B cell (primary cell): ENCODE measurements around the gene ZNF555. TPM values are rescaled to one million over a fixed set of nuclear protein-coding genes. Genes with fewer than 3 reads are reported as not detected.

Experiments
- ATAC-seq: fragments of 200-7000 bp; cut with Tn5 transposase; one replicate; pipeline ENCODE4 v1.10.0; 2021; ENCODE audit warnings: low read depth, mild to moderate bottlenecking, moderate number of reproducible peaks, moderate library complexity
- CTCF ChIA-PET: fragments of 350-600 bp; sonication (Branson Sonifier 250); formaldehyde crosslinking; loops from one replicate; lab custom pipeline; 2021; ENCODE audit warnings: antibody characterized with exemption, inconsistent platforms; lab: Charles Lee
- POLR2A ChIA-PET: fragments of 350-600 bp; sonication (Branson Sonifier 250); formaldehyde crosslinking; loops from one replicate; lab custom pipeline; 2021; ENCODE audit warnings: antibody characterized with exemption; lab: Charles Lee
- DNase-seq: peaks from one replicate; pipeline ENCODE4 v3.0.0; 2013
- H2AFZ ChIP-seq: 2 replicates; pipeline ENCODE4 v1.6.1; 2012; ENCODE audit warnings: mild to moderate bottlenecking, low read depth, low read length; ENCODE audit not compliant: insufficient read depth, poor library complexity, severe bottlenecking
- H3K27ac ChIP-seq, 2 donors: 1 replicate in 1 of 2; 2 replicates in 1 of 2; pipeline ENCODE4 v1.5.1; 2012 to 2013; ENCODE audit warnings: low read length in 2 of 2, mild to moderate bottlenecking in 2 of 2, moderate library complexity in 1 of 2
- H3K27me3 ChIP-seq, 4 experiments: fragments of 200-600 bp in 1 of 4; sonication (generic) in 1 of 4; replicated peaks in 1 of 4; 1 replicate in 2 of 4; 2 replicates in 2 of 4; pipeline versions ENCODE4 v1.6.1 to v1.7.0; 2013 to 2016; ENCODE audit warnings: low read length in 3 of 4, mild to moderate bottlenecking in 2 of 4, mixed read lengths in 1 of 4, moderate library complexity in 1 of 4; ENCODE audit not compliant: insufficient read depth in 4 of 4, control insufficient read depth in 3 of 4; ENCODE audit errors: control extremely low read depth in 1 of 4
- H3K36me3 ChIP-seq, 2 experiments: replicated peaks in 1 of 2; 1 replicate in 1 of 2; 2 replicates in 1 of 2; pipeline versions ENCODE4 v1.6.1 to v1.7.1; 2013; ENCODE audit warnings: low read length in 1 of 2; ENCODE audit not compliant: insufficient read depth in 2 of 2, control insufficient read depth in 1 of 2; ENCODE audit errors: control extremely low read depth in 1 of 2, extremely low read depth in 1 of 2
- H3K4me1 ChIP-seq, 2 donors: fragments of 200-600 bp in 1 of 2; sonication (generic) in 1 of 2; 1 replicate in 1 of 2; 2 replicates in 1 of 2; pipeline versions ENCODE4 v1.5.1 to v1.6.1; 2013 to 2017; ENCODE audit warnings: low read length in 2 of 2; ENCODE audit not compliant: control insufficient read depth in 2 of 2, insufficient read depth in 2 of 2
- H3K4me2 ChIP-seq: replicated peaks from 2 replicates; pipeline ENCODE3; 2012; ENCODE audit warnings: mild to moderate bottlenecking, low read depth, low read length; ENCODE audit not compliant: poor library complexity, severe bottlenecking
- H3K4me3 ChIP-seq, 5 experiments: fragments of 200-600 bp in 1 of 5; sonication (generic) in 1 of 5; 1 replicate in 3 of 5; 2 replicates in 2 of 5; pipeline versions ENCODE4 v1.5.1 to v1.7.0; 2011 to 2016; ENCODE audit warnings: low read length in 4 of 5, mild to moderate bottlenecking in 4 of 5, low read depth in 2 of 5, control low read depth in 1 of 5, moderate library complexity in 1 of 5; ENCODE audit not compliant: insufficient read depth in 1 of 5; ENCODE audit errors: control extremely low read depth in 1 of 5, extremely low read depth in 1 of 5
- H3K79me2 ChIP-seq: fragments of 200-600 bp; sonication (generic); one replicate; pipeline ENCODE4 v1.6.0; 2016; ENCODE audit warnings: low read length; ENCODE audit not compliant: control insufficient read depth, insufficient read depth
- H3K9ac ChIP-seq: fragments of 200-600 bp; sonication (generic); 2 replicates; pipeline ENCODE4 v1.6.1; 2017; ENCODE audit warnings: mild to moderate bottlenecking, low read length, moderate library complexity
- H3K9me3 ChIP-seq, 3 donors: one replicate each; pipeline versions ENCODE4 v1.6.1 to v1.7.1; 2013; ENCODE audit warnings: low read length in 2 of 3; ENCODE audit not compliant: control insufficient read depth in 2 of 3, insufficient read depth in 1 of 3; ENCODE audit errors: control extremely low read depth in 1 of 3
- H4K20me1 ChIP-seq: 2 replicates; pipeline ENCODE4 v1.6.0; 2012; ENCODE audit warnings: mild to moderate bottlenecking, low read length; ENCODE audit not compliant: insufficient read depth, control insufficient read depth, poor library complexity, severe bottlenecking
- H3K27ac Mint-ChIP-seq: one replicate; pipeline ENCODE4 v1.8.0; 2021; ENCODE audit warnings: mixed read lengths
- H3K27me3 Mint-ChIP-seq: one replicate; pipeline ENCODE4 v1.8.0; 2021; ENCODE audit warnings: mixed read lengths
- H3K4me1 Mint-ChIP-seq: one replicate; pipeline ENCODE4 v1.8.0; 2021; ENCODE audit warnings: mixed read lengths
- H3K4me3 Mint-ChIP-seq: one replicate; pipeline ENCODE4 v1.8.0; 2021; ENCODE audit warnings: mixed read lengths
- H3K9me3 Mint-ChIP-seq: one replicate; pipeline ENCODE4 v1.8.0; 2022; ENCODE audit warnings: mixed read lengths; ENCODE audit not compliant: insufficient read depth
- CTCF ChIP-seq: fragments of 200-600 bp; IDR thresholded peaks from one replicate; pipeline ENCODE4 v1.8.0; 2022; ENCODE audit warnings: antibody characterized with exemption, mild to moderate bottlenecking
- EZH2 ChIP-seq: IDR thresholded peaks from 2 replicates; pipeline ENCODE4 v1.6.1; 2012; ENCODE audit warnings: borderline replicate concordance, low read depth, mild to moderate bottlenecking, moderate library complexity, low read length; ENCODE audit not compliant: insufficient read depth, poor library complexity, severe bottlenecking
- WGBS: methylation state at CpG from one replicate; pipeline ENCODE4 v1.1.5; 2013; ENCODE audit warnings: missing lambda C conversion rate; ENCODE audit not compliant: insufficient coverage; 5-methylcytosine and 5-hydroxymethylcytosine counted together
- intact Hi-C: fragments of 100-400 bp; cut with micrococcal nuclease; formaldehyde crosslinking; loops from one replicate; pipeline ENCODE4 v1.10.0; 2022
- polyA plus RNA-seq: library from polyadenylated mRNA; depleted of rRNA; stranded (reverse); fragments of >200 nt; gene quantifications from 2 replicates; pipeline ENCODE4 v1.2.3, GENCODE V29; 2012
- total RNA-seq, 2 donors: library from RNA; stranded (reverse); fragments of 120-200 nt in 1 of 2; gene quantifications; 1 replicate in 1 of 2; 2 replicates in 1 of 2; pipeline versions ENCODE4 v1.2.3 to v1.2.4, GENCODE V29; 2013 to 2022

ZNF555 gene
- total and polyA plus RNA-seq, 2 donors (not counting 1 experiment from before 2014, with no cell fraction given) = 1.8 to 7.4 TPM

- Histone ChIP-seq H4K20me1 (no peaks in the 10 kb centered on the region), H3K4me2 (no peak overlapping the region), H3K79me2 (peaks cover 36% of the 10 kb centered on the region), H3K4me1 (no peaks in the 10 kb centered on the region), H3K4me3 (no peak overlapping the region), H2AFZ (no peak overlapping the region), H3K36me3 (peaks cover 0 to 28% of the 10 kb centered on the region in 2 experiments), H3K9me3 (no peaks in the 10 kb centered on the region), H3K27ac (no peak overlapping the region), H3K27me3 (no peaks in the 10 kb centered on the region), H3K9ac (no peak overlapping the region)
- Mint-ChIP-seq H3K4me3 (no peak overlapping the region), H3K4me1 (peaks cover 2% of the 10 kb centered on the region), H3K27ac (no peak overlapping the region), H3K27me3 (no peaks in the 10 kb centered on the region), H3K9me3 (no peaks in the 10 kb centered on the region)
- CTCF ChIA-PET = no interaction called here
- DNase-seq = no peak
- ATAC-seq = no peak
- POLR2A ChIA-PET = no interaction called here
- TF ChIP-seq EZH2 = no peak
- no peak for TF ChIP-seq CTCF
- WGBS = 97% methylated on average over 15 of the region's 15 CpGs
- intact Hi-C loops = no loop called here
Observed at GRCh38 chr19:2797280-2797679, 44.0 kb upstream of the ZNF555 start.

- peaks cover 36% of the 10 kb centered on the region for H3K79me2 ChIP-seq
- CTCF ChIA-PET = no interaction called here
- Mint-ChIP-seq H3K9me3 (no peaks in the 10 kb centered on the region), H3K27ac (no peak overlapping the region), H3K4me1 (peaks cover 2% of the 10 kb centered on the region), H3K27me3 (no peaks in the 10 kb centered on the region), H3K4me3 (no peak overlapping the region)
- no peak overlapping the region for H3K4me3 ChIP-seq
- no peaks in the 10 kb centered on the region for H3K27me3 ChIP-seq
- H3K4me1 ChIP-seq = no peaks in the 10 kb centered on the region
- no peak for DNase-seq
- POLR2A ChIA-PET = no interaction called here
- H3K9me3 ChIP-seq = no peaks in the 10 kb centered on the region
- H3K9ac ChIP-seq = no peak overlapping the region
- WGBS = 98% methylated on average over 14 of the region's 16 CpGs
- H2AFZ ChIP-seq = no peak overlapping the region
- no peaks in the 10 kb centered on the region for H4K20me1 ChIP-seq
- no peak overlapping the region for H3K4me2 ChIP-seq
- no peak overlapping the region for H3K27ac ChIP-seq
- ATAC-seq = no peak
- TF ChIP-seq EZH2 = no peak
- no peak for TF ChIP-seq CTCF
- intact Hi-C loops = no loop called here
- H3K36me3 ChIP-seq = peaks cover 0 to 31% of the 10 kb centered on the region in 2 experiments
Observed at GRCh38 chr19:2798158-2798685, 43.1 kb upstream of the ZNF555 start.
